Sigmoid colon (tissue), 4 donors: ENCODE measurements around the gene HMX3.

ENCODE experiments used
- POLR2A ChIP-seq, 2 donors: fragments of 450-650 bp; IDR thresholded peaks; one replicate each; pipeline ENCODE4 v1.6.1; 2016; ENCODE audit warnings: antibody characterized with exemption in 2 of 2, mild to moderate bottlenecking in 2 of 2, moderate library complexity in 2 of 2
- POLR2AphosphoS5 ChIP-seq, 4 donors: sonication (generic); formaldehyde crosslinking; IDR thresholded peaks; one replicate each; pipeline ENCODE4 v1.6.1; 2017; ENCODE audit warnings: antibody characterized with exemption in 4 of 4
- TF ChIP-seq, protein P1 (sequence below), 4 experiments: fragments of 450-650 bp in 3 of 4; fragments of 200-600 bp in 1 of 4; IDR thresholded peaks; one replicate each; pipeline ENCODE4 v1.5.1; 2016 to 2019; ENCODE audit warnings: antibody characterized with exemption in 4 of 4, mild to moderate bottlenecking in 3 of 4, moderate library complexity in 2 of 4

DNA sequence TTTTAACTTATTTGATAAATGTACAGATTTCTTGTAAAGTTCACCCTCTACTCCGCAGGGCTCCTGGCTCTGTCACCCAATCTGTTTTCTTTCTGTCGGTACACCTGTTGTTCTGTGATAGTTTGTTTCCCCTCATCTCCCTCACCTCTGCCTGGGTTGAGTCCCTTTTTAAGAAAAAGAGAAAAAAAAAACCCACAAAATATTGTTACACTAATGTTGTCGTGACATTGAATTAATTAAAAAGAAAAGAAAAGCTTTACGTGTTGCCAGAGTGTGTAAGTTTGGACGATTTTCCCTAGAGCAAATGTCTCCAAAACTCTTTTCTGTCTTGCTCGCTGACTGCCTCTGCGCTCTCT, 3.4 kb downstream of the HMX3 start:
- no peak for TF ChIP-seq POLR2A (IDR thresholded peaks at IDR 0.05)
- TF ChIP-seq, protein P1, sequence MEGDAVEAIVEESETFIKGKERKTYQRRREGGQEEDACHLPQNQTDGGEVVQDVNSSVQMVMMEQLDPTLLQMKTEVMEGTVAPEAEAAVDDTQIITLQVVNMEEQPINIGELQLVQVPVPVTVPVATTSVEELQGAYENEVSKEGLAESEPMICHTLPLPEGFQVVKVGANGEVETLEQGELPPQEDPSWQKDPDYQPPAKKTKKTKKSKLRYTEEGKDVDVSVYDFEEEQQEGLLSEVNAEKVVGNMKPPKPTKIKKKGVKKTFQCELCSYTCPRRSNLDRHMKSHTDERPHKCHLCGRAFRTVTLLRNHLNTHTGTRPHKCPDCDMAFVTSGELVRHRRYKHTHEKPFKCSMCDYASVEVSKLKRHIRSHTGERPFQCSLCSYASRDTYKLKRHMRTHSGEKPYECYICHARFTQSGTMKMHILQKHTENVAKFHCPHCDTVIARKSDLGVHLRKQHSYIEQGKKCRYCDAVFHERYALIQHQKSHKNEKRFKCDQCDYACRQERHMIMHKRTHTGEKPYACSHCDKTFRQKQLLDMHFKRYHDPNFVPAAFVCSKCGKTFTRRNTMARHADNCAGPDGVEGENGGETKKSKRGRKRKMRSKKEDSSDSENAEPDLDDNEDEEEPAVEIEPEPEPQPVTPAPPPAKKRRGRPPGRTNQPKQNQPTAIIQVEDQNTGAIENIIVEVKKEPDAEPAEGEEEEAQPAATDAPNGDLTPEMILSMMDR (IDR thresholded peaks at IDR 0.05) = no peak
- no peak for TF ChIP-seq POLR2AphosphoS5 (IDR thresholded peaks at IDR 0.05)
